T-helper 1 cell treated with Interleukin-12 subunit alpha and Interleukin-12 subunit beta and Interleukin-4 antibody, amounts not matched to agents 30 ng/mL and 1 ng/mL, for 36 hours (primary cell): ENCODE measurements around the gene RNPS1. TPM values are rescaled to one million over a fixed set of nuclear protein-coding genes. Genes with fewer than 3 reads are reported as not detected.
"Not testable (repeated sequence)": the region's sequence is repeated elsewhere in the genome, so short reads cannot be mapped to it uniquely, and the experiment has no call there.

Experiments used
- intact Hi-C: fragments of 100-400 bp; cut with micrococcal nuclease; formaldehyde crosslinking; loops from one replicate; pipeline ENCODE4 v1.15.1; 2024
- total RNA-seq: library from RNA; stranded (reverse); gene quantifications from 2 replicates; pipeline ENCODE4 v1.2.3, GENCODE V29; 2022

The RNPS1 gene
- total RNA-seq, 1 donor from 2014 or later: 260 TPM

DNA sequence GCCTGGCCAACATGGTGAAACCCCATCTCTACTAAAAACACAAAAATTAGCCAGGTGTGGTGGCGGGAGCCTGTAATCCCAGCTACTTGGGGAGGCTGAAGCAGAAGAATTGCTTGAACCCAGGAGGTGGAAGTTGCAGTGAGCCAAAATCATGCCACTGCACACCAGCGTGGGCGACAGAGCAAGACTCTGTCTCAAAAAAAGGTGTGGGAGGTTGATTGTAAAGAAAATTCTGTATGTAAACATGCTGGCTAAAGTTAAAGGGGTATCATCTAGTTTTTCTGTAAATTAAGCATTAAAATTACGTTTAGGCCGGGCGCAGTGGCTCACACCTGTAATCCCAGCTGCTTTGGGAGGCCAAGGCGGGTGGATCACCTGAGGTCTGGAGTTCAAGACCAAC is 9.4 kb downstream of the RNPS1 start:
- intact Hi-C loops: not testable (repeated sequence)

DNA sequence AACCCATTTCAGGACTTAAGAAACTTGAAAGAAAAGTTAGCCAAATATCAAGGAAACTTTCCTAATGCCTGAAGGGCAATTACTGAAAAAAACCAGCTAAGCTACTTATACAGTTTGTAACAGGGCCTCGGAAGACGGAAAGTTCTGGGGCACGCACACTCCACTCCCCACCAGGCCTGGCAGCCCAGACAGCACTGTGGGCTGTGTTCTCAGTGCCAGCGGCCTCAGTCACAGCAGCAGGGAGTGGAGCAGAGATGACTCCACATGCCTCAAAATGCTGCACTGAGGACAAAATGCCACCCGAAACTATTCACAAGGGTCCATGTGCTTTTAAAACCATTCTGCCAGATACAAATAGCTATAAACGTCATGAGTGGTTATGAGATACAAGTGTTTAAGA is 10.2 kb downstream of the RNPS1 start:
- intact Hi-C loops: no loop called here

DNA sequence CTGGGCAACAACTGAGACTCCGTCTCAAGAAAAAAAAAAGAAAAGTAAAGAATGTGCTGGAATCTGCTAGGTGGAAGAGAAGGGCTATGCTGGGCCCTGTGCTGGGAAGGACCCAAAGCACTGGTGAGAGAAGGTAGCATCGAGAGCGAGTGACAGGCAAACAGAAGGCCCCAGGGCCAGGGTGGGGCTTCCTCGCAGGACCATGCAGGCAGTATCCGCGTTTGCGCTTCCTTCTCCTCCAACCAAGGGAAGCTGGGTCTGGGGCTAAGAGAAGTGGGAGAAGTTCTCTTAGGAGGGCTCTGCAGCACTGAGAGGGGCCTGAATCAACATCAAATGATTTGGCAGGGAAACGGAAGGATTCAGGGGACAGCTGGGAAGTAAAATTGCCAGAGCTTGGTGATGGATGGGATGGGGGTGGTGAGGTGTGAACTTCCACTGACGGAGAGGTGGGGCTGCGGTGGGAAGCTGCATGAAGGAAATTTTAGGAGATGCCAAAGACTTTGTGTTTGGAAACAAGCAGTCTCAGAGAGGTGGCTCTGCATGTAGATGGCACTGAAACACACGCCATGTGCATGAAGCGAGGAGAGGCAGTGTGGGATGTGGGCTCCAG is 11.3 kb downstream of the RNPS1 start:
- intact Hi-C loops: no loop called here

DNA sequence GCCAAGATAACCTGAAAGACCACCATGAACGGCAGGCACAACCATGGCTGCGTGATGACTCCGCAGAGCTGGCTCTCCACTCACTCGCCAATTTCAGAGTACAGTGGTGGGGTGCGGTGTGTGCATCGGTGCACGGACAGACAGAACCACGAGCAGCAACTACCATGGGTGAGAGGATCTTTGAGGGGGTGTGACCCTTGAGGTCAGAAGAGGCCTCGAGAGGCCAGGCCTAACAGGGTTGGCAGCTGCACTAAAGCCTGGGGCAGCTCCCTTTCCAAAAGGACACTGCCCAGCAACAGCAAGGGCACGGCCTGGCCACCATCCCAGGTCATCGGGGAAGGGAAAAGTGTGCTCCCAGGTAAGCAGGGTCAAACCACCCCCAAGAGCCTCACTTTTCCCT is 14.6 kb downstream of the RNPS1 start:
- intact Hi-C loops: loop anchor here (5.0 kb wide), 3 partner anchors 96 to 249 kb away; partner anchors contain the start of gene TRAF7

DNA sequence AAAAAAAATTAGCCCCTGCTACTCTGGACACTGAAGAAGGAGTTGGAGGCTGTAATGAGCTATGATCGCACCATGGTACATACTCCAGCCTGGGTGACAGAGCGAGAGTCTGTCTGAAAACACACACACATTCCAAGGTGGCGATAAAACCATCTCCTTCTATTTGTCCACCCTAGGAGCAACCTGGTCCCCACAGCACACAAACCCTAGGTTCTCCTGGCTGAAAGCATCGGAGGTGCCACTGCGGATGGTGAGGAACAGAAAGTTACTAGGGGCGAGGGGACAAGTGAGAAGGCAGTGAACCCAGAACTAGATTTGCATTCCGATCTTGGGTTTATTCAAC is 15.1 kb downstream of the RNPS1 start:
- intact Hi-C loops: loop anchor here (5.0 kb wide), 3 partner anchors 95 to 250 kb away; partner anchors contain the start of gene TRAF7

DNA sequence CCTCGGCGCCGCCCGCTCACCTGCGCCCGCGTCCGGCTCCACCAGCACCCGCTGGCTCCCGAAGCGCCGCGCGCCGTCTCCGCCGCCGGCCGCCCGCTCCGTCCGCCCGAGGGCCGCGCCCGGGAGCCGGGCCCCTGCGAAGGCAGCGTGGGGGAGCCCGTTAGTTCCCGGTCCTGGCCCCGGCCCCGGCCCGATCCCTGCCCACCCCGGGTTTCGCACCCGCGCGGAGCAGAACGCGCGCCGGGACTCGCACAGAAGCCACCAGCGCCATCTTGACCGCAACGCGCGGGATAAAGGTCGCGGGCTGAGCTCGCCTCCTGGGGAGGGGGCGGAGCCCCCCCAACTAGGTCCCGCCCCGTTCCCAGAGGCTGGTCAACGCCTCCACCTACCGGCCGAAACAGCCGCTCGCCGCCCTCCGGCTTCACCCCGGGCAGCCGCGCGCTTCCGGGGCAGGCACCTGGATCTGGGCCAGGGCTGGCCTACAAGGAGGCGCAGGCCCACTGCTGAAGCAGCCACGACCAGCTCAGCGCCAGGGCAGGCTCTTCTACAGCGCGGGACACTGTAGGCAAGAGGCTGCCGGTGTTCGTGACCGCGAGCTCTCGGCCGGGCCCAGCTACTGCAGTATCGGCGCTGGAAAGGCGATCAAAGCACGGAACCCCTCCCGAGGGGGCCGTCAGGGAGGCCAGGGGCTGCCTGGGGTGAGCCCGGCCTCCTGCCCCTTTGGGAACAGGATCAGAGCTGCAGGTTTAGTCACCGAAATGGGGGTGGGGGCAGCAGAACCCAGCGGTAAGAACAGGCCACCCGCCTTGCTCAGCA is 16.4 kb downstream of the RNPS1 start, which contains the start of gene ECI1:
Gene ECI1, minus strand, starts transcription at position 292 of the 816 bp plus-strand sequence. Its CDS starts 21 bp downstream, at position 271.
- intact Hi-C loops: loop anchor here (1.0 to 5.0 kb wide), 6 partner anchors 17 to 251 kb away; partner anchors contain the start of genes E4F1, RNPS1 and TRAF7

DNA sequence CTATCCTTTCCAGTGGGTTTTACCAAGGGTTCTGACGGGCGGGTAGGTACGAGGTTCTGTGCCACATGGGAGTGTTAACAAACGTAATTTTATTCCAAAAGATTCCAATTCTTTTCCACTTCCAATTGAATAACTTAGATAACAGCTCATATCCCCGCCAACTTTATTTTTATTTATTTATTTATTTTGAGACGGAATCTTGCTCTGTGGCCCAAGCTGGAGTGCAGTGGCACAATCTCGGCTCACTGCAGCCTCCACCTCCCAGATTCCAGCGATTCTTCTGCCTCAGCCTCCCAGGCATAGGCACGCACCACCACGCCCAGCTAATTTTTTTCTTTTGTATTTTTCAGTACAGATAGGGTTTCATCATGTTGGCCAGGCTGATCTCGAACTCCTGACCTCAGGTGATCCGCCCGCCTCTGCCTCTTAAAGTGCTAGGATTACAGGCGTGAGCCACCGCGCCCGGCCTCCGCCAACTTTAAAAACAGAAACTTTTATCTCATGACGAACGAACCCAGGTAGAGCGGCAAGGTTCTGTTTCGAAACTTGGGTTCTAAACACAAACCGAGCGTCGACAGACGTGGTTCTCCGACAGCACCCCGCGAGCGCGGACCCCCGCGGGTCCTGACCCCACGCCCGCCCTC is 17.2 kb downstream of the RNPS1 start:
- intact Hi-C loops: loop anchor here (1.0 to 5.0 kb wide), 6 partner anchors 18 to 252 kb away; partner anchors contain the start of genes E4F1, RNPS1 and TRAF7

- intact Hi-C loops: no loop called here
Measured at GRCh38 chr16:2246301-2246885, 21.5 kb downstream of the RNPS1 start.

DNA sequence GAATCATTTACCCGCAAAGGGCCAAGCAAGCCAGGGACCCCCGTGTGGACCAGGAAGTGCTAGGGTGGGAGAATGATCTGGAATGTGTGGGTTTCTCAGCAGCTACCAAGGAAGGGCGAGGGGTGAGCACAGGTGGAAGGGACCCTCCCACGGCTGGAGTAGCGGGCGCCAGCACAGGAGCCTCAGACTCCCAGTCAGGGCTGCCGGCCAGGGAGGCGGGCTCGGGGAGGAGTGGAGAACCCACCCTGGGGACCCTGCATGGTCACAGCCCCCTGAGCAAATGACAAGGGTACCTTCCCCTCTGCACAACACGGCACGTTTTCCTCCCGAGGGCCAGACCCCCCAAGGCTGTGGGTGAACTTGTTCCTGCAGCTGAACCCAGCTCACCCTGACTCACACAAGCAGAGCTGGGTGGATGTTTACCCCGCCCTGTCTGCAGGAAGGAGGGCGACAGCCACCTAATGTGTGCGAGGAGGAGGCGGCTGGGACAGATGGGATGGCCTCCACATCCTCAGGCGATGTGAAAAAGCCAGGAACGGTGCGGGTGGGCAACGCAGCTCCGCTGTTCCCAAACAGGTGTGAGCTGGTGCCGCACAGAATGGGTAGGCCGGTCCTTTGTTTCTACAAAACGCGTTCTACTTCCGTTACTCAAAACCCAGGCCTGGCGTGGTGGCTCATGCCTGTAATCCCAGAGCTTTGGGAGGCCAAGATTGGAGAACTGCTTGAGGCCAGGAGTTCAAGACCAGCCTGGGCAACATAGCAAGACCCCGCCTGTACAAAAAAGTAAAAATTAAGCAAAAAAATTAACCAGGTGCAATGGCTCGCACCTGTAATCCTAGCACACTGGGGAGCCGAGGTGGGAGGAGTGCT is 22.8 kb downstream of the RNPS1 start:
- intact Hi-C loops: no loop called here

GRCh38 chr16:2244301-2244700 is 23.6 kb downstream of the RNPS1 start:
- intact Hi-C loops: no loop called here

GRCh38 chr16:2243781-2244180 is 24.1 kb downstream of the RNPS1 start:
- intact Hi-C loops: no loop called here

- intact Hi-C loops: no loop called here
Measured at GRCh38 chr16:2243031-2243528, 24.8 kb downstream of the RNPS1 start.

GRCh38 chr16:2242598-2242997 is 25.3 kb downstream of the RNPS1 start:
- intact Hi-C loops: no loop called here

DNA sequence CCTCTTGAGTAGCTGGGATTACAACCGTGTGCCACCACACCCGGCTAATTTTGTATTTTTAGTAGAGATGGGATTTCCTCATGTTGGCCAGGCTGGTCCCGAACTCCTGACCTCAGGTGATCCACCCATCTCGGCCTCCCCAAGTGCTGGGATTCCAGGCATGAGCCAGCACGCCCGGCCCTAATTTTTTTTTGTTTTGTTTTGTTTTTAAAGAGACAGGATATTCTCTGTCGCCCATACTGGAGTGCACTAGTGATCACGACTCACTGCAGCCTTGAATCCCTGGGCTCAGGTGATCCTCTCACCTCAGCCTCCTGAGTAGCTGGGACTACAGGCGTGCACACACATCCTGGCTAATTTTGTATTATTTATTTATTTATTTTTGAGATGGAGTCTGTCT is 27.6 kb downstream of the RNPS1 start:
- intact Hi-C loops: not testable (repeated sequence)

- intact Hi-C loops: no loop called here
Measured at GRCh38 chr16:2238838-2239675, 28.9 kb downstream of the RNPS1 start.

DNA sequence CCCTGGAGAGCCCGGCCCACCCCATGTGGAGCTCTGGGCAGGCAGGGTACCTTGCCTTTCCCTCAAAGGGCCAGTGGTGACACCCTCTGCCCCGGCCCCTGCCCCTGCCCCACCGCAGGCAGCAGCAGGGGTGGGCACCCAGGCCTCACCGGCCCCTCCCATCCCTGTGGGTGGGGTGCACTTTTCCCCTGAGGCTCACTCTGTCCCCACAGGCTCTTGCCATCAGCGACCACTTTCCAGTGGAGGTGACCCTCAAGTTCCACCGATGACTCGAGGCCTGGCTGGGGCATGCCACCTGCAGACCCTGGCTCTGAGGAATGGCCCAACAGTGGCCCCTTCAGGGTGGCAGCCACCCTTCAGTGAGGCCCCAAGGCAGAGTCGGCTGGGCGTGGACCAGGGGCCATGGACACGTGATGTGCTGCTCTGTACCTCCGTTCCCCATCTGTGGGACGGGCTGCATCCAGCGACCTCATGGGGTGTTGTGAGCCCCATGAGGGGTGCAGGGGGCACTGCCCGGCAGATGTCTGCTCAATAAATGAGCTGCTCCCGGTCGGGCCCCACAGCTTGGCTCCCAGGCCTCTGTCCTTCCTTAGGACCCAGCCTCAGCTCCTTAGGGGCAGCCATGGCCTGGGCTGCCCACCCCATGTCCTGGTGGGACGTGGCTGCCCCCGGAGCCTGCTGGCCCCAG is 29.6 kb downstream of the RNPS1 start:
- intact Hi-C loops: no loop called here

DNA sequence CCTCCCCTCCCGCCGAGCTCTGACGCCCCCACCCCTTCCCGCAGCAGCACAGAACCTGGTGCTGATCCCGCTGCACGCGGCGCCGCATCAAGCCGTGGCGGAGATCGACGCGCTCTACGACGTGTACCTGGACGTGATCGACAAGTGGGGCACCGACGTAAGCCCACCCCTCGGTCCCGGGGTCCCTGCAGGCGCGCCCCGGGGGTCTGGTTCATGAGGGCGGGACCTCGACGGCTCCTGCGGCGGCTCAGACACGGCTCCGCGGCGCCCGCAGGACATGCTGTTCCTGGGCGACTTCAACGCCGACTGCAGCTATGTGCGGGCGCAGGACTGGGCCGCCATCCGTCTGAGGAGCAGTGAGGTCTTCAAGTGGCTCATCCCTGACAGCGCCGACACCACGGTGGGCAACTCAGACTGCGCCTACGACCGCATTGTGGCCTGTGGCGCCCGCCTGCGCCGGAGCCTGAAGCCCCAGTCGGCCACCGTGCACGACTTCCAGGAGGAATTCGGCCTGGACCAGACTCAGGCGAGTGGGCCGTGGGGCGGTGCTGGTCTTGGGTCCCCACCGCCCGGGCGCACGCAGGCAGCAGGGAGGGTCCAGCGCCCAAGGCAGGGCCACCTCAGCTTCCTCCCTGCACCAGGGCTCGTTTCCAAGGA is 30.3 kb downstream of the RNPS1 start:
- intact Hi-C loops: no loop called here

DNA sequence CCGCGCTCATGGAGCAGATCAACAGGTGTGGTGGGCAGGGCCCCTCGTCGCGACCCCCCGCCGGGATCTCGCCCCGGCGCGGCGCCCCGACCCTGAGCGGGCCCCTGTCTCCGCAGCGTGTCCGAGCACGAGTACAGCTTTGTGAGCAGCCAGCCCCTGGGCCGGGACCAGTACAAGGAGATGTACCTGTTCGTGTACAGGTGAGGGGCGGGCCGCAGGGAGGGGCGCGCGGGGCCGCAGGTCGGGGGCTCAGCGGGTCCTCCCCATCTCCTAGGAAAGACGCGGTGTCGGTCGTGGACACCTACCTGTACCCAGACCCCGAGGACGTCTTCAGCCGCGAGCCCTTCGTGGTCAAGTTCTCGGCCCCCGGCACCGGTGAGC is 30.8 kb downstream of the RNPS1 start:
- intact Hi-C loops: no loop called here
